Hindlimb muscle (tissue), 1 donor: ENCODE results near the gene LITAF. TPM values are rescaled to one million over a fixed set of nuclear protein-coding genes. Genes with fewer than 3 reads are reported as not detected.
"Not testable (repeated sequence)": the region's sequence is repeated elsewhere in the genome, so short reads cannot be mapped to it uniquely, and the experiment has no call there.

Source experiments
- DNase-seq: peaks from one replicate; pipeline ENCODE4 v3.0.0-alpha.2; 2013
- polyA plus RNA-seq: library from polyadenylated mRNA; unstranded; fragments of 120-200 nt; gene quantifications from one replicate; pipeline ENCODE4 v1.2.1, GENCODE V29; 2013; ENCODE audit not compliant: insufficient read length

Gene LITAF
- polyA plus RNA-seq, 1 donor: 34.9 TPM

DNA sequence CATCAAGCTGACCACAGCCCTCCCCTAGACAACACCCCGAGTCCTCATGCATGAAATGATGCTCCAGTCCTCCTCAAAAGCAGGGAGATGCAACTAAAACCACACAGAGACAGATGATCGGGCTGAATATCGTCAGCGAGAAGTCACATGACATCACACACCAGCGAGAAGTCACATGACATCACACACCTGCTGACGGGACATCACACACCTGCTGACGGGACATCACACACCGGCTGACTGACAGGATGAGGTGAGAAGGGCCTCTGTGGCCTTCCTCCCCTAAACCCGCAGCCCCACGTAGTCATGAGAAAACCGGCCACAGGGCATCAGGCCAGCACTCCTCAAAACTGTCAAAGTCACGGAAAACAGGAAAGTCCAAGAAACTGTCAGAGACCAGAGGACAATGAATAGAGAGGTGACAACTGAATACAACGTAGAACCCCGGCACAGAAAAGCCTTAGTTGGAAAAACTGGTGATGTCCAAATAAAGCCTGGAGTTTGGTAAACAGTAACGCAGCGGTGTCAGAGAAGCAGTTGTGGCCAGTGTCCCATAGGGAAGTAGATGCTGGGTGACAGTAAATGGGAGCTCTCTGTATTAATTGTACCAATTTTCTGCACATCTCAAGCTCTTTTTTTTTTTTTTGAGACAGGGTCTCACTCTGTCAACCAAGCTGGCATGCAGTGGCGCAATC, 14.3 kb downstream of the LITAF start:
- DNase-seq: no peak

DNA sequence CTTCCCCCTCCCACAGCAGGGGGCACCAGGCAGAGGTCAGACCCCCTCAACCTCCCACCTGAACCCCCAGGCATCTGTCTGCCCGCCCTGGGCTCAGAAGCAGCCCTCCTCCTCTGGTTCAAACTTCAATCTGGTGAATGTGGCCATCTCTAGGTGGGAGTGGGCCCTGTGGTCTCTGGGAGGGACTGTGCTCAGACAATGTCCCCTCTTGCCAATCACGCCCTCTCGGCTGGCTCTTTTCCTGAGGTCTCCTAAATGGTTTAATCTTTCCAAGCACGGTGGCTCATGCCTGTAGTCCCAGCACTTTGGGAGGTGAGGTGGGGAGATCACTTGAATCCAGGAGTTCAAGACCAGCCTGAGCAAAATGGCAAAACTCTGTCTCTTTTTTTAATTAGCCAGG, 15.2 kb downstream of the LITAF start:
- no peak for DNase-seq

DNA sequence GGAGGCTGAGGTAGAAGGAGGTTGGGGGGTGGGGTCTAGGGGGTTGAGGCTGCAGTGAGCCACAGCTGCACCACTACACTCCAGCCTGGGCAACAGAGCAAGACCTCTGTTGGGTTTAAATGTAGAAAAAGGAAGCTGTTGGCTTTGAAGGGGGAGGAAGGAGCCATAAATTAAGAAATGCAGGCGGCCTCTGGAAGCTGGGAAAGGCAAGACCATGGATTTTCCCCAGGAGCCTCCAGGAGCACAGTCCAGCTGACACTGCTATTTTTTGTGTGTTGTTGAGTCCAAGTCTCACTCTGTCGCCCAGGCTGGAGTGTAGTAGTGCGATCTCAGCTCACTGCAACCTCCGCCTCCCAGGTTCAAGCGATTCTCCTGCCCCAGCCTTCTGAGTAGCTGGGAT, 15.9 kb downstream of the LITAF start:
- no peak for DNase-seq

DNA sequence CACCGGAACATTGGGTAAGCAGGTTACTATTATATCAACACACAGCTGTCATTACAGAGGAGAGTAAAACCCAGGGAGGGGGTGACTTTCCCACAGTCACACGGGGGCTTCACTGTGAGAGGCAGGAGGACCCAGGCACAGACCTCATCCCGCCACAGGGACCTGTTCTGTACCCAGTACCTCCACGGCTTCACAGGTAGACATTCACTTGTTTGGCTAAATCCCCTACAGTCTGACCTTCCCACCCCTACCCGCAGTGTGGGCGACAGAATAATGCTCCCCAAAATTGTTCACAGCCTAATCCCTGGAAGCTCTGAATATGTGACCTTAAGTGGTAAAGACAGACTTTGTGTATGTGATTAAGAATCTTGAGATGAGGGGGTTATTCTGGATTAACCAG, 16.5 kb downstream of the LITAF start:
- DNase-seq: no peak

DNA sequence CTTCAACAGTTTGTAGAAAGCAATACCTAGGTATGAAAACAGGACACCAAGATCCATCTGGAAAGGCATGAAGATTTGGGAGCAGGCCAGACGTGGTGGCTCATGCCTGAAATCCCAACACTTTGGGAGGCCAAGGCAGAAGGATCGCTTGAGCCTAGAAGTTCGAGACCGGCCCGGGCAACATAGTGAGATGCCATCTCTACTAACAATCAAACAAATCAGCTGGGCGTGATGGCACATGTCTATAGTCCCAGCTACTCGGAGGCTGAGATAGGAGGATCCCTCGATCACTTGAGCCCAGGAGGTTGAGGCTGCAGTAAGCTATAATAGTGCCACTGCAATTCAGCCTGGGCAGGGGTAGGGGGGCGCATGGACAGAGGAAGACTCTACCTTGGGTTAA, 20.3 kb downstream of the LITAF start:
- DNase-seq: no peak

DNA sequence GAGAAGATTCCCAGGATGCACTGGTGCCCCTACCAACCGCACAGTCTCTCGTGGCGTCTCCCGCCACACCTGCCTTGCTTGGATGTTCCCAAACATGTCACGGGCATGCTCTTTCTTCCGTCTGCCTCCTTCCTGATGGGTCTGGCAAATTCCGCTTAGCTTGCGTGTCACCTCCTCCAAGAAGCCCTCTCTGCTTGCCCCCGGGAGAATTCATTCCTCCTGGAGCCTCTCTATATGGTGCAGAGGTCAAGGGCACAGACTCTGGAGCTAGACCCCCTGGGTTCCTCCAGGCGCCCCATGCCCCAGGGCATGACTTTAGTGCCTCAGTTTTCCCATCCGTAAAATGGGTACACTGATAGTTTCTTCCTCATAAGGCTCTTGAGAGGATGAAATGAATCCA, 21.1 kb downstream of the LITAF start:
- DNase-seq: no peak

DNA sequence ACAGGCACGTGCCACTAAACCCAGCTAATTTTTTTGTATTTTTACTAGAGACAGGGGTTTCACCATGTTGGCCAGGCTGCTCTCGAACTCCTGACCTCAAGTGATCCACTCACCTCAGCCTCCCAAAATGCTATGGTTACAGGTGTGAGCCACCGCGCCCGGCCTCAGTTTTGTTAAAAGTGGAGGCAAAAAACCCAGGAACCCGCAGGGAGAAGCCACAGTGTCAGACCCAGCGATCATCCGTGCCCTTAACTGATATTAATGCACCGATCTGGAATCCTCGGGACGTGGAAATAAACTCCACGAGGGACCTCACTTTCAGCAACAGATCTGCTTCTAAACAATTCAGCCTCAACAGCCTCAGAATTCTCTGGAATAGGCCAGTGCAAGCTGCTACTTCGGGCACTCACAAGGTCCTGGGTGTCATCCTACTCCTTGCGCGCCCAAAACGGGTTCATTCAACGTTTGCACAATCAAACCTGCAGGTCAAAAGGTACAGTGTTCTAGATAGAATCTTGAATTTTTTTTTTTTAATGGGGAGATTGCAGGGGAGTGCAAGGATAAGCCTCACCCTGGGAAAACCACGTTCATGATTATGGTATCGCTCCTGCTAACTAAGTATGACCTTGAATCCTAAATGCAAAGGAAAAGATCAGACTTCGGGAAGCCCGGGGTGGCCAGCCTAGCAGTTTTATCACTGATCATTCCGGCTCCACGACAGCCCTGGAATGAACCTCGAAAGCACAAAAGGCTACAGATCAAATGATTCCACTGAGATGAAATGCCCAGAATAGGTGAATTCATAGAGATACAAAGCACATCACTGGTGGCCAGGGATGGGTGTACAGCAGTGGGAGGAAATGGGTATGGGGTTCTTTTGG, 22.4 kb downstream of the LITAF start:
- DNase-seq: no peak

DNA sequence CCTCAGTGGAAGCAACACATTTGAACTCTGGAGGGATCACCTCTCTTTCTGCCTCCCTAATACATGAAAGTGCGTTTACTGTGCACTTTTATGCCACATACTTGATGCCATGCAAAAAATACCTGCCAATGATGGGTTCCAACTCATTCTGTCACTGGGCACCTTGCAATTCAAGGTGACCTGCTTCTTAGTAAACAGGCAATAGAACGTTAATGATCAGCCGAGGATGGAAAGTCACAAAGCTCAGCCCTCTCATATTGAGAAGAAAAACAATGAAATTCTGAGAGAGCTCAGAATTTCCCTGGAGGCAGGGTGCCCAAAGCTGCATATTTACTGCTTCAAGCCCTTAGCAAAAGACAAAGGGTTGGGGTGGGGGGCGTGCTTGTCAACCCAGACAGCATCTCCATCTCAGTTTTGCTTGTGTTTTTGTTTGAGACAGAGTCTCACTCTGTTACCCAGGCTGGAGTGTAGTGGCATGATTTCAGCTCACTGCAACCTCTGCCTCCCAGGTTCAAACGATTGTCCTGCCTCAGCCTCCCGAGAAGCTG, 23.2 kb downstream of the LITAF start:
- DNase-seq: no peak

DNA sequence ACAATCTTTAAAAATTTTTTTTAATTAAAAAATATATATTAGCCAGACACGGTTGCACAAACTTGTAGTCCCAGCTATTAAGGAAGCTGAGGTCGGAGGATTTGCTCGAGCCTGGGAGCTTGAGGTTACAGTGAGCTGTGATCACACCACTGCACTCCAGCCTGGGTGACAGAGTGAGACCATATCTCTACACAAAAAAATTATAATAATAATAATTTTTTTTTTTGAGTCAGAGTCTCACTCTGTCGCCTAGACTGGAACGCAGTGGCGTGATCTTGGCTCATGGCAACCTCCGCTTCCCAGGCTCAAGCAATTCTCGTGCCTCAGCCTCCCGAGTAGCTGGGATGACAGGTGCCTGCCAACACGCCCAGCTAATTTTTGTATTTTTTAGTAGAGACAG, 23.8 kb downstream of the LITAF start:
- no peak for DNase-seq

DNA sequence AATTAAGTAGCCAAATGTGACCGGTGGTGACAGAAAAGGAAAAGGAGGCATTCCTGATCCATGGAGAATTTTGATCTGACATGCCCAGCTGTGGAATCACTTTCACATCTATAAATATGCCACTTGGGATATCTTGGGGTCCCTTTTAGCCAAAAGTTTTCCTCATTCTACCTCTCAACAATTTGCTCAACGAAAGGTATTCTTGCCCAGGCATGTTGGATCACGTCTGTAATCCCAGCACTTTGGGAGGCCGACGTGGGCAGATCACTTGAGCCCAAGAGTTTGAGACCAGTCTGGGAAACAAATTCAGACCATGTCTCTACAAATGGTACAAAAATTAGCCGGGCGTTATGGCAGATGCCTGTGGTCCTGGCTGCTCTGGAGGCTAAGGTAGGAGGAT, 24.3 kb downstream of the LITAF start:
- DNase-seq: no peak

DNA sequence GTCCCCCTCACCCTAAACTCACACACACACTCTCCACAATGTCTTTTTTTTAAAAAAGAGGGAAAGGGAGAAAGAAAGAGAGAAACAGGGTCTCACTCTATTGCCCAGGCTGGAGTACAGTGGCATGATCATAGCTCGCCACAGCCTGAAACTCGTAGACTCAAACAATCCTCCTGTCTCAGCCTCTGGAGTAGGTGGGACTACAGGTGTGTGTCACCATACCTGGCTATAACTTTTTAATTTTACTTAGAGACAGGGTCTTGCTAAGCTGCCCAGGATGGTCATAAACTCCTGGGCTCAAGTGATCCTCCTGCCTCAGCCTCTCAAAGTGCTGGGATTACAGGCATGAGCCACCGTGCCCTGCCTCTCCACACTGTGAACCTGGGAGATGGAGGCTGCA, 24.9 kb downstream of the LITAF start:
- no peak for DNase-seq

DNA sequence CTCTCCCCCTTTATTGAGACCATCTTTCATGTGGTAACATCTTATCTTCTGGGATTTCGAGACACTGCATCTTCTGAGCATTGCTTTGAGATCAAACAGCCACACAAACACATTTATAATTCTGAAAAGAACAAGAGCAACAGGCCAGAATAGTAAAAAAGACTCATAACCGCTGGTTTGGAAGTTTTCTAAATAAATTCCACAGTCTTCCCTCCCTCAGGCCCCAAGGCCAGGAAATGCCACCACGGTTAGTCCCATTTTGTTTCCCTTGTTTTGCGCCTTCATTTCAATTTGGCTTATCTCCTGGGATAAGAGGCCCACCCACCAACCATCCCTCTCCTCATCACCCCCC, 25.3 kb downstream of the LITAF start:
- DNase-seq: no peak

DNA sequence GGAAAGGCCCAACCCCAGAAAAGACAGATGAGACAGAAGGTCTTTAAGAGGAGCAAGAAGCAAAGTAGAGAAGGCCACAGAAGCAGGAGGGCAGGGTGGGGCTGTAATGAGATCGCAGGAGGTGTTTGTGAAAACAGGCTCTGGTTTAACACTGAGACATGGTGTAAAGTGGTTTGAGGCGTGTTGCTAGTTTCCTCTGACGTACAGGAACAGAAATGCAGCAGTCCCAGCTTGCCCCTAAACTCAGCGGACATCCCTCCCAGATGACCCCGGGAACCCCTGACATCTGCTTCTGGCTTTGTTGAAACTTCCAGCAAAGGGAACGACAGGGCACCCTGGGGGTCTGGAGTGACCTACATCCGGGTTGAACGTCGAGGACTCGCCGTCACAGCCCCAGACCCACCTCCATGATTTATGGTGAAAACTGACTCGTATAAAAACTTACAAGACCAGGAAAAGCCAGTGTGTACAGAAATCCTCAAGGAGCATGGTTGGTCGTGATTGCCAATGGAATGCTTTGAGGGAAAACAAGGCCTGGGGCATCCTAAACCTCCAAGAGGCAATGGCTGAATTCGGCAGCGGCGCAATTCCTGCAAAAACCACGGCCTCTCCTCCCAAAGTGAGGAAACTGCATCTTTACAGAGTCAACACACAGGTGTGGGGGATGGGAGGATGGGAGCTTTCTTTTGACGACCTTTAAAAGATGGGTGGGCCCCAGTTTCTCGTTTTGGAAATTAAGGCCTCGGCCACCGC, 25.8 kb downstream of the LITAF start:
- no peak for DNase-seq

DNA sequence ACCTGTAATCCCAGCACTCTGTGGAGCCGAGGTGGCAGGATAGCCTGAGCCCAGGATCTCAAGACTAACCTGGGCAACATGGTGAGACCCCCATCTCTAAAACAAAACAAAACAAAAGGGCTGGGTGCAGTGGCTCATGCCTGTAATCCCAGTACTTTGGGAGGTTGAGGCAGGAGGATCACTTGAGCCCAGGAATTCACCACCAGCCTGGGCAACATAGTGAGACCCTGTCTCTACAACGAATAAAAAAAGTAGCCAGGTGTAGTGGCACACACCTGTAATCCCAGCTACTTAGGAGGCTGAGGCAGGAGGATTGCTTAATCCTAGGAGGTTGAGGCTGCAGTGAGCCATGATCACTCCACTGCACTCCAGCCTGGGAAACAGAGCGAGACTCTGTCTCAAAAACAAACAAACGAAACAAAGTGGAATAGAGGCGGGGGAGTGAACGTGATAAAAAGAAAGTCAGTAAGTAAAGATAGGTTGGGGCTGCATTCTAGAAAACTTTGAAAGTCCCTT, 28.4 kb downstream of the LITAF start:
- not testable (repeated sequence) for DNase-seq

DNA sequence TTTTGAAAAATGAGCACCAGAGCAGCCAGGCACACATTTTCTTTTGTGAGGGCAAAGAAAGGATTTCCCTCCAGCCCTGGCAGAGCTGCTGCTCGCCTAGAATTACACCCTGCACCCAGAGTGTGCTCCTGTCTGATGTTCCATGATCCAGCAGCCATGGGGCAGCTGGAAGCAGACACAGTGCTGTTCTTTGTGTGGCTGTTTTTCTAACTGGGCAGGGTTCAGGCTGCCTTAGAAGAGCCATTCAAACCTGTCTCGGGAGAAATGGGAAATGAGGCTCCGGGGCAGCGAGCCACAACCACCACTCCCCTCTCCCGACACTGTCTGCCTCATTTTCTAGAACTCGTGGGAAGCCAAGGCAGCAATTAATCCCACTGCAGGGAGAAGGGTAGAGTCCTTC, 28.9 kb downstream of the LITAF start:
- peak; percentile 38 for DNase-seq

DNA sequence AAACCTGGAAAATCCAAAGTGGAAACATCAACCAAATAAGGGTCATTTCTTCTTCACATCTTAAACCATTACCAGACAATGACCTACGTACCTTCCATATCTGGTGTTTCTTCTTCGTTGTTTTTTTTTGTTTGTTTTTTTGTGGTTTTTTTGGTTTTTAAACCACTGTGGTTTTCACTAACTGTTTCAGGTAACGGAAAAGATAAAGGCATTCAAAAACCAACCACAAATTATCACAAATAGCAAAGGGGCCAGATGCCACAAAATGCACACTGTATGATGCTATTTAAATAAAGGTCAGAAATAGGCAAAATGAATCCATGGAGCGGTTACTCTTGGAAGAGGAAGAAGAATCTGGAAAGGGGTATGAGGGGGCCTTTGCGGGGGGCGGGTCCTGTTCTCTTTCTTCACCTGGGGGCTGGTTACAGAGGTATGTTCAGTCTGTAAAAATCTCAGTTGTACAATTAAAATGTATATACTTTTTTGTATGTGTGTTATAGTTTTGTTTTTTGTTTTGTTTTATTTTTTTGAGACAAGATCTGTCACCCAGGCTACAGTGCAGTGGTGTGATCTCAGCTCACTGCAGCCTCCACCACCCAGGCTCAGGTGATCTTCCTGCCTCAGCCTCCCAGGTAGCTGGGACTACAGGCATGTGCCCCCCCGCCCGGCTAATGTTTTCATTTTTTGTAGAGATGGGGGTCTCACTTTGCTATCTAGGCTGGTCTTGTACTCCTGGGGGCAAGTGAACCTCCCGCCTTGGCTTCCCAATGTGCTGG, 29.6 kb downstream of the LITAF start:
- no peak for DNase-seq

DNA sequence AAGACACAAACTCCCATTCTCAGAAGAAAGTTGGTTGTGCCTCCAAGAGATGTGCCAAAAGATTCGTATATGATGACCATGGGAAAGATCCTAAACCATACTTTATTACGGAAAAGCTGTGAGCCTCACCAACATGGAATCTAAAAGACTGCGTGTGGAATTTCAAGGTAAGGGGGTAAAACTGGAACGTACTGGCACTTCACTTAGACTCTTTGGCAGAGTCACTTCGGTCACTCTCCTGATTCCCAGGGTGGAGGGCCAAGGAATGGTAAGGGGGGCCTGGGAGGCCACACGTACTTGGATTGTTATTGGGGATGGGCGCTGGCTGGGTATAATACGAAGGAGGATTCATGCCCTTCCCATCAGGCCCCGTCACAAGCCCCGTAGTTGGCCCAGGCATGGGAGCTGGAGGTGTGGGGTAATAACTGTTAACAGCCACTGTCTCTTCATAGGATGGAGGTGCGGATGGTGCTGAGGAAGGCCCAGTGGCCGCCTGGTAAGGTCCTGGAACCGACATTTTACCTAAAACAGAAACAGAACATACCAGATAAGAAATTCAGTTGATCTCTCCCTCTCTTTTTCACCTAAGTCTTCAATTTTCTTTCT, 30.4 kb downstream of the LITAF start:
- no peak for DNase-seq

DNA sequence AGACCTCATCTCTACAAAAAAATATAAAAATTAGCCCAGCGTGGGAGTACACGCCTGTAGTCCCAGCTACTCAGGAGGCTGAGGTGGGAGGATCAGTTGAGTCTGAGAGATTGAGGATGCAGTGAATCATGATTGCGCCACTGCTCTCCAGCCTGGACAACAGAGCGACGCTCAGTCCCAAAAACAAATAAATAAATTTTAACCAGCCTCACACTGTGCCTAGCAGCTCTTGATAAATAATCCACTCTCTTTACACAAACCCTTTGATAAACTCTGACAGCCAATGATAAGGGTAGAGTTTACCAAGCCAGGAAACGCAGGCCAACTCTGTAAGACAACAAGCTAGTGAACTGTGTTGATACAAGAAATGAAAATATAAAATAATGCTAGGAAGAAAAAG, 32.7 kb downstream of the LITAF start:
- no peak for DNase-seq

DNA sequence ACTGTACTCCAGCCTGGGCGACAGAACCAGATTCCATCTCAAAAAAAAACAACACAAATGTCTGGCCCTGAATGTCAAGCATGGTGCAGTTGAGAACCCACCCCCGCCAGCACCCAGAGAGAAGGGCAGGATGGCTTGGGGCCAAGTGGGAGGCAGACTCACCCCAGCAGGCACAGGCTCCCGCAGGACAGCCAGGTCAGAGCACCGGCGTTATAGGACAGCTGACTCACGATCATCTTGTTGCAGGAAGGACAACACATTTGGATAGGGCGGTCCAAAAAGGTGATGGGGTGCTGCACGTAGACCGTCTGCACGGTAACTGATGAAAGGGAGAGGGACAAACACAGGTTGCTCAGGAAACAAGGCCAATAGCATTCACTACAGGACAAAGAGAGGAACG, 33.3 kb downstream of the LITAF start:
- DNase-seq: no peak

DNA sequence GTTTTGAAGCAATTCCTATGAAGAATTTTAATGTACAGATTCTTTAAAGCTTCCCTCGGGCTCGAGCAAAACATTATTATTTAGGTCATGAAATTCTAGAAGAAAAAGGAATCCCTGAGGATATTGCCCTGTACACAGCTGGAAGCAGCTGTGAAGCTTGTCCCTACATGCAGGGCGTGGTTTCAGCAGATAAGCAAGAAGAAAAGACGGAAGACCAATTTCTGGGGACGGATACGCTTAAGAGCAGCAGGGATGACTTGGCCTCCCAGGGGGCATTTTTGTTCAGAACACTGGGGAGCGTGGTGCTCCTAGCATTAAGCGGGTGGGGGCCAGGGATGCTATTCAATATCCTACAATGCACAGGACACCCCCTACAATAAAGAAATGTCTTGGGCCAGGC, 34.3 kb downstream of the LITAF start:
- DNase-seq: no peak

DNA sequence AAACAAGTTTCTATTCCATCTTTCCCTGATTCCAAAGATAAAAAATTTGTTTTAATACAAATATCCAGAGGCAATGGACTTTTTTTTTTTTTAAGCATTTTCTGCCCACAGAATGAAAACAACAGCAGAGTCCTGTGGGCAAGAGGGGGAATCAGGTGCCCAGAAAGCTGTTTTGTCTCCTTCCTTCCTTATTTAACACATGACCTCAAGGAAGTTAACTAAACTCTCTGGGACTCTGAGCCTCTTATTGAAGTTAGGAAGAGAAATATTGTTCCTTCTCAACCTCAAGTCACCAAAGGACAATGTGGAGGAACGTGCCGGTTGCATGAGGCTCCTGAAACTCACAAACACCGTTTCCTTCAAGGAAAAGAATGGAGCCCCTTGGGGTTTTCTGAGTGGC, 34.9 kb downstream of the LITAF start:
- no peak for DNase-seq
